ENCODE results near the gene NAA25. TPM values are rescaled to one million over a fixed set of nuclear protein-coding genes. Genes with fewer than 3 reads are reported as not detected.
A peak's percentile ranks its signal among the peaks of the same experiment; 100 is the strongest.

The NAA25 gene
- 16.8 and 17.9 TPM in 2 replicates for polyA plus RNA-seq (2011; rRNA removed)
- 18.8 and 25.0 TPM in 2 replicates for polyA minus RNA-seq (2011; rRNA and poly(A)+ RNA removed)

GRCh38 chr12:112108202-112109079, at the start of gene NAA25:
TSS of gene NAA25 (minus strand) at chr12:112108783. CDS start at chr12:112108773, 10 bp downstream.
- no peaks in the 10 kb centered on the region for H3K27me3 ChIP-seq (ENCODE audit: control insufficient read depth, insufficient read depth, low read length)
- ChIA-PET CTCF (interaction anchor here (0.7 kb wide), 1 partner anchor 90 kb away, joined by 4 read pairs; no protein-coding TSS in a partner anchor), POLR2A (interaction anchor here (0.5 to 2.7 kb wide), 6 partner anchors 14 to 1077 kb away, joined by 3 to 17 read pairs (median 8); partner anchors contain the start of genes DDX54 and TRAFD1)

GRCh38 chr12:112153893-112154219, 45.3 kb upstream of the NAA25 start:
- TF ChIP-seq, protein P1, sequence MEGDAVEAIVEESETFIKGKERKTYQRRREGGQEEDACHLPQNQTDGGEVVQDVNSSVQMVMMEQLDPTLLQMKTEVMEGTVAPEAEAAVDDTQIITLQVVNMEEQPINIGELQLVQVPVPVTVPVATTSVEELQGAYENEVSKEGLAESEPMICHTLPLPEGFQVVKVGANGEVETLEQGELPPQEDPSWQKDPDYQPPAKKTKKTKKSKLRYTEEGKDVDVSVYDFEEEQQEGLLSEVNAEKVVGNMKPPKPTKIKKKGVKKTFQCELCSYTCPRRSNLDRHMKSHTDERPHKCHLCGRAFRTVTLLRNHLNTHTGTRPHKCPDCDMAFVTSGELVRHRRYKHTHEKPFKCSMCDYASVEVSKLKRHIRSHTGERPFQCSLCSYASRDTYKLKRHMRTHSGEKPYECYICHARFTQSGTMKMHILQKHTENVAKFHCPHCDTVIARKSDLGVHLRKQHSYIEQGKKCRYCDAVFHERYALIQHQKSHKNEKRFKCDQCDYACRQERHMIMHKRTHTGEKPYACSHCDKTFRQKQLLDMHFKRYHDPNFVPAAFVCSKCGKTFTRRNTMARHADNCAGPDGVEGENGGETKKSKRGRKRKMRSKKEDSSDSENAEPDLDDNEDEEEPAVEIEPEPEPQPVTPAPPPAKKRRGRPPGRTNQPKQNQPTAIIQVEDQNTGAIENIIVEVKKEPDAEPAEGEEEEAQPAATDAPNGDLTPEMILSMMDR (IDR thresholded peaks at IDR 0.05; ENCODE audit: low read depth, low read length): no peak
- Histone ChIP-seq H3K9me3 (ENCODE audit: control insufficient read depth, insufficient read depth, low read length) (peaks cover 7% of the 10 kb centered on the region; the same call in 1 of the 2 replicates), H3K27ac (ENCODE audit: low read depth, low read length) (no peak overlapping the region), H3K27me3 (ENCODE audit: control insufficient read depth, insufficient read depth, low read length) (no peaks in the 10 kb centered on the region), H3K4me3 (ENCODE audit: low read depth, low read length) (no peak overlapping the region)
- no peak for DNase-seq (ENCODE audit: low read depth, low spot score)
- ChIA-PET CTCF (no interaction called here), POLR2A (no interaction called here)

More at GRCh38 chr12:112108202-112109079, at the start of gene NAA25:
- TF ChIP-seq, protein P1 (IDR thresholded peaks at IDR 0.05; ENCODE audit: low read depth, low read length): no peak
- no peaks in the 10 kb centered on the region for H3K9me3 ChIP-seq (ENCODE audit: control insufficient read depth, insufficient read depth, low read length)
- H3K27ac ChIP-seq (ENCODE audit: low read depth, low read length): peak within 1 kb of the TSS; percentile 89
- DNase-seq (ENCODE audit: low read depth, low spot score): no peak
- H3K4me3 ChIP-seq (ENCODE audit: low read depth, low read length): peak within 1 kb of the TSS; percentile 96

GRCh38 chr12:112153181-112153892, 44.8 kb upstream of the NAA25 start:
- TF ChIP-seq, protein P1 (IDR thresholded peaks at IDR 0.05; ENCODE audit: low read depth, low read length): no peak
- no peak overlapping the region for H3K27ac ChIP-seq (ENCODE audit: low read depth, low read length)
- no peaks in the 10 kb centered on the region for H3K27me3 ChIP-seq (ENCODE audit: control insufficient read depth, insufficient read depth, low read length)
- peaks cover 2% of the 10 kb centered on the region; the same call in 1 of the 2 replicates for H3K9me3 ChIP-seq (ENCODE audit: control insufficient read depth, insufficient read depth, low read length)
- no peak overlapping the region for H3K4me3 ChIP-seq (ENCODE audit: low read depth, low read length)
- CTCF ChIA-PET: no interaction called here
- POLR2A ChIA-PET: no interaction called here
- no peak for DNase-seq (ENCODE audit: low read depth, low spot score)

DNA sequence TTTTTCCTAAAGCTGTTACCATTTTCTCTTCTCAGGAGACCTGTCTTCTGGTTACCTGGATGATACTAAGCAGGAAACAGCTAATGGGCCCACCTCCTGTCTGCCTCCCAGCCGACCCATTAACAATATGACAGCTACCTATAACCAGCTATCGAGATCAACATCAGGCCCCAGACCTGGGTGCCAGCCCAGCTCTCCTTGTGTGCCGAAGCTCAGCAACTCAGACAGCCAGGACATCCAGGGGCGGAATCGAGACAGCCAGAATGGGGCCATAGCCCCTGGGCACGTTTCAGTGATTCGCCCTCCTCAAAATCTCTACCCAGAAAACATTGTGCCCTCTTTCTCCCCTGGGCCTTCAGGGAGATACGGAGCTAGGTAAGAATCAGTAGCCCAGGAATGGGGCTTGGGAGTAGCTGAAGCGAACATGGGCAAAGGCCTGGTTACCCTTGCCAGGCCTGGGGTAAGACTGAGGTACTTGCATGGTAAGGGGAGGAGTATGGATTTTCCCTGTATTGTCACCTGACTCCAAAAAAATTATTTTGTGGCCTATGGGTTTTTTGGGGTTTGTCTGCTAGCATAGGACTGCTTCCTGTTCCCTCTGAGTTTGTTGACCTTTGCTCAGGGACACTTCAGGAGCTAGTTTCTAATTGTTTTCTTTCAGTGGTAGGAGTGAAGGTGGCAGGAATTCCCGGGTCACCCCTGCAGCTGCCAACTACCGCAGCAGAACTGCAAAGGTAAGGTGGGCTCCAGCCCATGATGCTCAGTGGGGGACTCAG, 43.4 kb upstream of the NAA25 start:
- TF ChIP-seq, protein P1 (IDR thresholded peaks at IDR 0.05; ENCODE audit: low read depth, low read length): no peak
- Histone ChIP-seq H3K27ac (ENCODE audit: low read depth, low read length) (no peak overlapping the region), H3K9me3 (ENCODE audit: control insufficient read depth, insufficient read depth, low read length) (no peaks in the 10 kb centered on the region), H3K27me3 (ENCODE audit: control insufficient read depth, insufficient read depth, low read length) (no peaks in the 10 kb centered on the region), H3K4me3 (ENCODE audit: low read depth, low read length) (no peak overlapping the region)
- CTCF ChIA-PET: no interaction called here
- DNase-seq (ENCODE audit: low read depth, low spot score): no peak
- POLR2A ChIA-PET: no interaction called here
